Upper lobe of left lung (tissue), 4 donors: ENCODE measurements around the gene ENTR1.

Experiments used
- CTCF ChIP-seq, 6 experiments: fragments of 450-650 bp in 4 of 6; fragments of 200-600 bp in 2 of 6; sonication (generic) in 2 of 6; IDR thresholded peaks; one replicate each; pipeline ENCODE4 v1.5.1; 2016 to 2019; ENCODE audit warnings: antibody characterized with exemption in 6 of 6
- EP300 ChIP-seq, 4 donors: sonication (generic); formaldehyde crosslinking; IDR thresholded peaks; one replicate each; pipeline ENCODE4 v1.5.1; 2017; ENCODE audit warnings: antibody characterized with exemption in 4 of 4, control low read depth in 2 of 4
- POLR2A ChIP-seq, 4 donors: fragments of 450-650 bp; IDR thresholded peaks; one replicate each; pipeline ENCODE4 v1.5.1; 2016 to 2017; ENCODE audit warnings: antibody characterized with exemption in 4 of 4, mild to moderate bottlenecking in 2 of 4
- POLR2AphosphoS5 ChIP-seq, 2 donors: sonication (generic); formaldehyde crosslinking; IDR thresholded peaks; one replicate each; pipeline ENCODE4 v1.5.1; 2017; ENCODE audit warnings: antibody characterized with exemption in 2 of 2

GRCh38 chr9:136398286-136398685, 12.1 kb downstream of the ENTR1 start:
- TF ChIP-seq POLR2A (IDR thresholded peaks at IDR 0.05) (no peak), CTCF (IDR thresholded peaks at IDR 0.05) (no peak), POLR2AphosphoS5 (IDR thresholded peaks at IDR 0.05) (no peak), EP300 (IDR thresholded peaks at IDR 0.05) (no peak)
